Mesenchymal stem cell (in vitro differentiated cells and primary cell): Measurements from ENCODE around the gene MYL9. TPM values are rescaled to one million over a fixed set of nuclear protein-coding genes. Genes with fewer than 3 reads are reported as not detected.

Experiments
- small RNA-seq: library from polyadenylated mRNA; stranded (forward); fragments of <200 nt; extraction: miRNeasy Mini kit (QIAGEN cat#:217004); gene quantifications from one replicate; pipeline ENCODE3, GENCODE V24; 2013; ENCODE audit warnings: low read depth

MYL9 gene

Small RNA genes within 50 kb of the gene (small RNA-seq; reads per million reads assigned to genes)
- gene RF00017 = not detected
